AG09309 (cell line): ENCODE measurements around the gene IQGAP1.
A peak's percentile ranks its signal among the peaks of the same experiment; 100 is the strongest.

ENCODE experiments used
- DNase-seq: peaks from one replicate; pipeline ENCODE4 v3.0.0-alpha.2; 2010; ENCODE audit warnings: low read depth
- H3K4me3 ChIP-seq: 2 replicates; pipeline ENCODE4 v1.5.1; 2011; ENCODE audit warnings: mild to moderate bottlenecking, low read depth, low read length, moderate library complexity; ENCODE audit not compliant: control insufficient read depth
- TF ChIP-seq, protein P1 (sequence below): IDR thresholded peaks from 2 replicates; pipeline ENCODE4 v1.5.1; 2011; ENCODE audit warnings: mild to moderate bottlenecking, low read depth, low read length, inconsistent platforms; ENCODE audit not compliant: insufficient read depth, control insufficient read depth; ENCODE audit errors: missing control alignments

The IQGAP1 gene

GRCh38 chr15:90437516-90437915 is 49.5 kb downstream of the IQGAP1 start:
- DNase-seq: no peak
- TF ChIP-seq, protein P1, sequence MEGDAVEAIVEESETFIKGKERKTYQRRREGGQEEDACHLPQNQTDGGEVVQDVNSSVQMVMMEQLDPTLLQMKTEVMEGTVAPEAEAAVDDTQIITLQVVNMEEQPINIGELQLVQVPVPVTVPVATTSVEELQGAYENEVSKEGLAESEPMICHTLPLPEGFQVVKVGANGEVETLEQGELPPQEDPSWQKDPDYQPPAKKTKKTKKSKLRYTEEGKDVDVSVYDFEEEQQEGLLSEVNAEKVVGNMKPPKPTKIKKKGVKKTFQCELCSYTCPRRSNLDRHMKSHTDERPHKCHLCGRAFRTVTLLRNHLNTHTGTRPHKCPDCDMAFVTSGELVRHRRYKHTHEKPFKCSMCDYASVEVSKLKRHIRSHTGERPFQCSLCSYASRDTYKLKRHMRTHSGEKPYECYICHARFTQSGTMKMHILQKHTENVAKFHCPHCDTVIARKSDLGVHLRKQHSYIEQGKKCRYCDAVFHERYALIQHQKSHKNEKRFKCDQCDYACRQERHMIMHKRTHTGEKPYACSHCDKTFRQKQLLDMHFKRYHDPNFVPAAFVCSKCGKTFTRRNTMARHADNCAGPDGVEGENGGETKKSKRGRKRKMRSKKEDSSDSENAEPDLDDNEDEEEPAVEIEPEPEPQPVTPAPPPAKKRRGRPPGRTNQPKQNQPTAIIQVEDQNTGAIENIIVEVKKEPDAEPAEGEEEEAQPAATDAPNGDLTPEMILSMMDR: no peak

DNA sequence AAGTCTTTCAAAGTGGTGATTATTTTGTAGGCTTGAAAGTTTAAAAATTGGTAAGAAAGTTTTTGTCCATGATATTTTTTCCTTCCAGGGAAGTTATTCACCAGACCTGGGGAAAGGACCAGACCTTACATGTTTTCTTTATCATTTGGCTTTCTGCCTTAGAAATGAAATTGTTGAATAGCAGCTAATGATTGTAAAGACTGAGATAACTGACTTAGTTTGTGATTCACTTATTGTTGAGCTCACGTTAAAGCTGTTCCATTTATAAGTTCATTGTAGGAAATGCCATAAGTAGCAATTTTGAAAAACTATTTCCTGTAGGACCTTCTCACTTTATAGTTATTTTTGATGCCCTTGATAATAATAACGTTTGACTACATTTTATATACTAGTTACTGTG is 51.9 kb downstream of the IQGAP1 start:
- no peak for DNase-seq
- H3K4me3 ChIP-seq: no peak overlapping the region
- TF ChIP-seq, protein P1: no peak

More at GRCh38 chr15:90437516-90437915, 49.5 kb downstream of the IQGAP1 start:
- H3K4me3 ChIP-seq: no peak overlapping the region

GRCh38 chr15:90441027-90441426 is 53.0 kb downstream of the IQGAP1 start:
- TF ChIP-seq, protein P1: no peak
- DNase-seq: no peak
- H3K4me3 ChIP-seq: no peak overlapping the region

GRCh38 chr15:90442423-90442822 is 54.4 kb downstream of the IQGAP1 start:
- no peak for DNase-seq
- TF ChIP-seq, protein P1: no peak

GRCh38 chr15:90449206-90449735 is 61.2 kb downstream of the IQGAP1 start:
- no peak for DNase-seq
- TF ChIP-seq, protein P1: no peak
- H3K4me3 ChIP-seq: no peak overlapping the region

More at GRCh38 chr15:90442423-90442822, 54.4 kb downstream of the IQGAP1 start:
- no peak overlapping the region for H3K4me3 ChIP-seq

GRCh38 chr15:90451053-90451850 is 63.2 kb downstream of the IQGAP1 start:
- H3K4me3 ChIP-seq: no peak overlapping the region
- TF ChIP-seq, protein P1: no peak
- peak; percentile 25 for DNase-seq
